ENCODE measurements around the gene TAL1.

Gene TAL1

GRCh38 chr1:47186267-47187185 is 45.5 kb downstream of the TAL1 start:
- DNase-seq: no peak

- no peak for DNase-seq
Measured at GRCh38 chr1:47184822-47185677, 47.0 kb downstream of the TAL1 start.

- DNase-seq: no peak
Measured at GRCh38 chr1:47184090-47184821, 47.8 kb downstream of the TAL1 start.

- DNase-seq: no peak
Measured at GRCh38 chr1:47183308-47184089, 48.5 kb downstream of the TAL1 start.

GRCh38 chr1:47182676-47183235 is 49.3 kb downstream of the TAL1 start:
- DNase-seq: no peak

- DNase-seq: no peak
Measured at GRCh38 chr1:47181955-47182675, 49.9 kb downstream of the TAL1 start.

GRCh38 chr1:47181095-47181954 is 50.7 kb downstream of the TAL1 start:
- no peak for DNase-seq

GRCh38 chr1:47180603-47181094 is 51.4 kb downstream of the TAL1 start:
- no peak for DNase-seq

- DNase-seq: no peak
Measured at GRCh38 chr1:47179988-47180563, 51.9 kb downstream of the TAL1 start.

- peak; percentile 77 to 82 for DNase-seq
Measured at GRCh38 chr1:47179017-47179987, 52.7 kb downstream of the TAL1 start.

GRCh38 chr1:47178654-47179016 is 53.4 kb downstream of the TAL1 start:
- DNase-seq: no peak

- DNase-seq: no peak
Measured at GRCh38 chr1:47178020-47178419, 54.0 kb downstream of the TAL1 start.

- peak; percentile 7 to 15 for DNase-seq
Measured at GRCh38 chr1:47175227-47175934, 56.6 kb downstream of the TAL1 start.

GRCh38 chr1:47174656-47175020 is 57.4 kb downstream of the TAL1 start:
- DNase-seq: no peak

- no peak for DNase-seq
Measured at GRCh38 chr1:47172782-47173181, 59.2 kb downstream of the TAL1 start.

Data from NCI-H1930 (cell line).